HepG2 (cell line): ENCODE data around the gene ZNF416. TPM values are rescaled to one million over a fixed set of nuclear protein-coding genes. Genes with fewer than 3 reads are reported as not detected.

ENCODE experiments used
- AFF4 ChIP-seq: sonication (generic); formaldehyde crosslinking; IDR thresholded peaks from 2 replicates; pipeline ENCODE4 v1.4.0; 2020; ENCODE audit warnings: missing genetic modification reagents
- CBFB ChIP-seq: sonication (generic); formaldehyde crosslinking; IDR thresholded peaks from 2 replicates; pipeline ENCODE4 v1.4.0; 2020; ENCODE audit warnings: missing genetic modification reagents
- NFE2L1 ChIP-seq: sonication (generic); formaldehyde crosslinking; IDR thresholded peaks from 2 replicates; pipeline ENCODE4 v1.4.0; 2020; ENCODE audit warnings: missing genetic modification reagents, mild to moderate bottlenecking, borderline replicate concordance
- TBX2 ChIP-seq: sonication (generic); formaldehyde crosslinking; IDR thresholded peaks from 2 replicates; pipeline ENCODE4 v1.5.0; 2020; ENCODE audit warnings: missing genetic modification reagents, mild to moderate bottlenecking, borderline replicate concordance
- XRCC5 ChIP-seq: fragments of 200-400 bp; formaldehyde crosslinking; optimal IDR thresholded peaks from 2 replicates; pipeline ENCODE3; 2017; ENCODE audit warnings: mild to moderate bottlenecking, low read length
- ZKSCAN1 ChIP-seq: fragments of 150-350 bp; IDR thresholded peaks from 2 replicates; pipeline ENCODE4 v1.6.1; 2014; ENCODE audit warnings: low read length
- ZNF883 ChIP-seq: sonication (generic); formaldehyde crosslinking; IDR thresholded peaks from 2 replicates; pipeline ENCODE4 v1.5.1; 2020; ENCODE audit warnings: mild to moderate bottlenecking, missing genetic modification reagents; ENCODE audit errors: not compliant biosample characterization
- polyA plus RNA-seq, 8 experiments: library from polyadenylated mRNA; depleted of rRNA in 3 of 8; stranded (reverse) in 7 of 8; unstranded in 1 of 8; fragments of >200 nt; fragmentation: Illumina TruSeq in 4 of 8; extraction: Trizol in 4 of 8; gene quantifications; 2 replicates each; pipeline versions ENCODE4 v1.2.1 to v1.2.3, GENCODE V29; 2011 to 2016; ENCODE audit warnings: low read depth in 4 of 8, missing spikeins in 1 of 8, mixed read lengths in 1 of 8; ENCODE audit not compliant: insufficient read depth in 1 of 8
- total RNA-seq, 5 experiments: library from RNA; depleted of rRNA; stranded (reverse); fragments of >200 nt; fragmentation: Illumina TruSeq; extraction: Trizol; gene quantifications; 2 replicates each; pipeline ENCODE4 v1.2.3, GENCODE V29; 2016; ENCODE audit warnings: low read depth in 1 of 5
- TF ChIP-seq, protein P1 (sequence below): sonication (generic); formaldehyde crosslinking; IDR thresholded peaks from 2 replicates; pipeline ENCODE4 v1.4.0; 2020; ENCODE audit warnings: missing genetic modification reagents, borderline replicate concordance

The ZNF416 gene
- total and polyA plus RNA-seq, 2 of the 13 experiments (the other 11 are each of a cell fraction or from before 2014, with no cell fraction given), result 1.5 to 5.3 TPM

GRCh38 chr19:57566396-57567265 is 12.1 kb downstream of the ZNF416 start (continued):
- TF ChIP-seq AFF4 (CRISPR knock-in tag) (no peak), CBFB (no peak), NFE2L1 (no peak), ZKSCAN1 (peak; percentile 32; the same call in 1 of the 2 replicates), TBX2 (CRISPR knock-in tag) (no peak), XRCC5 (peak; percentile 65), ZNF883 (CRISPR knock-in tag) (no peak)
- TF ChIP-seq, protein P1, sequence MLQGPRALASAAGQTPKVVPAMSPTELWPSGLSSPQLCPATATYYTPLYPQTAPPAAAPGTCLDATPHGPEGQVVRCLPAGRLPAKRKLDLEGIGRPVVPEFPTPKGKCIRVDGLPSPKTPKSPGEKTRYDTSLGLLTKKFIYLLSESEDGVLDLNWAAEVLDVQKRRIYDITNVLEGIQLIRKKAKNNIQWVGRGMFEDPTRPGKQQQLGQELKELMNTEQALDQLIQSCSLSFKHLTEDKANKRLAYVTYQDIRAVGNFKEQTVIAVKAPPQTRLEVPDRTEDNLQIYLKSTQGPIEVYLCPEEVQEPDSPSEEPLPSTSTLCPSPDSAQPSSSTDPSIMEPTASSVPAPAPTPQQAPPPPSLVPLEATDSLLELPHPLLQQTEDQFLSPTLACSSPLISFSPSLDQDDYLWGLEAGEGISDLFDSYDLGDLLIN (CRISPR knock-in tag), result no peak
